Immature natural killer cell (primary cell): ENCODE results near the gene FAM163A. TPM values are rescaled to one million over a fixed set of nuclear protein-coding genes. Genes with fewer than 3 reads are reported as not detected.
"Not testable (repeated sequence)": the region's sequence is repeated elsewhere in the genome, so short reads cannot be mapped to it uniquely, and the experiment has no call there.

Source experiments
- DNase-seq, 3 donors: peaks; one replicate each; pipeline ENCODE4 v3.0.0; 2022; ENCODE audit warnings: mixed read lengths in 1 of 3
- H3K27ac Mint-ChIP-seq, 6 donors: one replicate each; pipeline ENCODE4 v1.8.0; 2020; ENCODE audit warnings: mixed read lengths in 6 of 6, mild to moderate bottlenecking in 5 of 6, inconsistent platforms in 4 of 6, moderate library complexity in 3 of 6
- H3K27me3 Mint-ChIP-seq, 3 donors: one replicate each; pipeline ENCODE4 v1.8.0; 2020 to 2021; ENCODE audit warnings: low read depth in 3 of 3, mild to moderate bottlenecking in 3 of 3, mixed read lengths in 3 of 3, moderate library complexity in 3 of 3, inconsistent platforms in 1 of 3
- H3K36me3 Mint-ChIP-seq, 3 donors: one replicate each; pipeline ENCODE4 v1.8.0; 2020; ENCODE audit warnings: mixed read lengths in 3 of 3, inconsistent platforms in 2 of 3, mild to moderate bottlenecking in 2 of 3
- H3K4me1 Mint-ChIP-seq, 2 donors: one replicate each; pipeline ENCODE4 v1.8.0; 2020; ENCODE audit warnings: inconsistent platforms in 2 of 2, mild to moderate bottlenecking in 2 of 2, mixed read lengths in 2 of 2, moderate library complexity in 1 of 2
- H3K4me3 Mint-ChIP-seq, 5 donors: one replicate each; pipeline ENCODE4 v1.8.0; 2020; ENCODE audit warnings: mild to moderate bottlenecking in 5 of 5, mixed read lengths in 5 of 5, inconsistent platforms in 3 of 5, moderate library complexity in 3 of 5
- H3K9me3 Mint-ChIP-seq, 6 donors: one replicate each; pipeline ENCODE4 v1.8.0; 2020; ENCODE audit warnings: mild to moderate bottlenecking in 6 of 6, mixed read lengths in 6 of 6, inconsistent platforms in 4 of 6, moderate library complexity in 3 of 6
- polyA plus RNA-seq, 3 donors: library from polyadenylated mRNA; unstranded; fragments of 300-500 nt; fragmentation: Illumina TruSeq; gene quantifications; one replicate each; pipeline ENCODE4 v1.2.3, GENCODE V29; 2021

The FAM163A gene
- polyA plus RNA-seq, 3 donors from 2014 or later = not detected

GRCh38 chr1:179836686-179837445 lies 93.8 kb downstream of the FAM163A start:
- H3K4me1 Mint-ChIP-seq, H3K27me3 Mint-ChIP-seq, DNase-seq, H3K4me3 Mint-ChIP-seq, H3K27ac Mint-ChIP-seq, H3K9me3 Mint-ChIP-seq: not testable (repeated sequence)
- H3K36me3 Mint-ChIP-seq = peaks cover 9 to 15% (median 11%) of the 10 kb centered on the region in 3 donors

DNA sequence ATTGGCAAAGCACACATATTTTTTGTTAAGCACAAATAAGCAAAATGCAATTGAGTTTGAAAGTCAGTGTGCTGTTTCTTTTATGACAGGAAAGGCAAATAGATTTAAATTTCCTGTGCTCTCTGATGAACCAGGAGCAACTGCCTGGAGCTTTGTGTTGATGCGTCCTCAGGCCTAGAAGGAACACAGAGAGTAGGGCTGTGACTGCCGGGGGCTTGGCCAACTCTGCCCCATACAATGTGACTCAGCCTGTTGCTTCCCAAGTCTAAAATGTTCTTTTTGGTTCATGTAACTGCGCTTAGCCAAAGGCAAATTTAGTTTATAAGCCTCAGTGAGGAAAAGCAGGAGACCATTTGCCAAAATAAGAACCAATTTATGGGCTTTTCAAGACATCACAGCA lies 97.0 kb downstream of the FAM163A start:
- H3K36me3 Mint-ChIP-seq = peaks cover 11 to 22% (median 11%) of the 10 kb centered on the region in 3 donors
- no peaks in the 10 kb centered on the region for H3K4me1 Mint-ChIP-seq
- no peak for DNase-seq
- no peaks in the 10 kb centered on the region for H3K9me3 Mint-ChIP-seq
- H3K27ac Mint-ChIP-seq = no peak overlapping the region
- no peak overlapping the region for H3K4me3 Mint-ChIP-seq
- H3K27me3 Mint-ChIP-seq = no peaks in the 10 kb centered on the region

GRCh38 chr1:179848233-179848632 lies 105.1 kb downstream of the FAM163A start:
- H3K27ac Mint-ChIP-seq = no peak overlapping the region
- no peaks in the 10 kb centered on the region for H3K27me3 Mint-ChIP-seq
- H3K4me3 Mint-ChIP-seq = no peak overlapping the region
- H3K9me3 Mint-ChIP-seq = no peaks in the 10 kb centered on the region
- no peak for DNase-seq
- H3K36me3 Mint-ChIP-seq = peaks cover 19 to 50% (median 22%) of the 10 kb centered on the region in 3 donors
- H3K4me1 Mint-ChIP-seq = no peaks in the 10 kb centered on the region

DNA sequence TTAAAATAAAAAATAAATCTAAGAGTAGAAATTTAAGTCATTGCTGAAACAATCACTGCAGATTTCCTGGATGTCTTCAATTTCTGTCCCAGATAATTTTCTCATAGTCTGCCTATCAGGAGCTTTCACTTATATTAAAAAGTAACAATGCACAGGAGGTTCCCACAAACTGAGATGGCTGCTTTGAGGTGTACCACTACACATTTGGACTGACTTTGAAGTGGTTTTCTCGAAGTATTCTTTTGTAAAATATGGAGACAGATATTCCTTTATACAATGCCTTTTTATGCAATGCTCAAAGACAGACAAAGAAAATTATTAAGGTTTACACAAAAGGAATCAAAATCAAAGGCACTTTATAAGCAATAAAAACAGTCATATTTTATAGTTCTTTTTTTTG lies 110.0 kb downstream of the FAM163A start:
- no peaks in the 10 kb centered on the region for H3K27me3 Mint-ChIP-seq
- peaks cover 21 to 58% (median 36%) of the 10 kb centered on the region in 3 donors for H3K36me3 Mint-ChIP-seq
- no peak overlapping the region for H3K4me3 Mint-ChIP-seq
- no peak for DNase-seq
- no peaks in the 10 kb centered on the region for H3K4me1 Mint-ChIP-seq
- no peaks in the 10 kb centered on the region for H3K9me3 Mint-ChIP-seq
- peak overlapping the region in 1 of 6 donors; percentile 15 for H3K27ac Mint-ChIP-seq

DNA sequence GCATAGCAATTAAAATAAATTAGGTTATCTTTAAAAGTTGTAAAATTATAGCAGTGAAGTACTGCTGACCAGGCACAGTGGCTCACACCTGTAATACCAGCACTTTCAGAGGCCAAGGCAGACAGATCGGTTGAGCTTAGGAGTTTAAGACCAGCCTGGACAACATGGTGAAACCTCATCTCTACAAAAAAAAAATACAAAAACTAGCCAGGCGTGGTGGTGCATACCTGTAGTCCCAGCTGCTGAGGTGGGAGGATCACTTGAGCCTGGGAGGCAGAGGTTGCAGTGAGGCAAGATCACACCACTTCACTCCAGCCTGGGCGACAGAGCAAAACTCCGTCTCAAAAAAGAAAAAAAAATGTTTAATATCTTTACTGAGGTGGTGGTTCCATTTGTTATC lies 112.7 kb downstream of the FAM163A start:
- H3K27me3 Mint-ChIP-seq, DNase-seq, H3K4me3 Mint-ChIP-seq, H3K27ac Mint-ChIP-seq, H3K4me1 Mint-ChIP-seq, H3K9me3 Mint-ChIP-seq: not testable (repeated sequence)
- peaks cover 19 to 46% (median 30%) of the 10 kb centered on the region in 3 donors for H3K36me3 Mint-ChIP-seq

GRCh38 chr1:179856296-179856695 lies 113.2 kb downstream of the FAM163A start:
- Mint-ChIP-seq H3K27me3 (no peaks in the 10 kb centered on the region), H3K36me3 (peaks cover 15 to 45% (median 30%) of the 10 kb centered on the region in 3 donors), H3K4me3 (no peak overlapping the region), H3K27ac (peak overlapping the region in 1 of 6 donors; percentile 34), H3K9me3 (no peaks in the 10 kb centered on the region), H3K4me1 (no peaks in the 10 kb centered on the region)
- DNase-seq = no peak

DNA sequence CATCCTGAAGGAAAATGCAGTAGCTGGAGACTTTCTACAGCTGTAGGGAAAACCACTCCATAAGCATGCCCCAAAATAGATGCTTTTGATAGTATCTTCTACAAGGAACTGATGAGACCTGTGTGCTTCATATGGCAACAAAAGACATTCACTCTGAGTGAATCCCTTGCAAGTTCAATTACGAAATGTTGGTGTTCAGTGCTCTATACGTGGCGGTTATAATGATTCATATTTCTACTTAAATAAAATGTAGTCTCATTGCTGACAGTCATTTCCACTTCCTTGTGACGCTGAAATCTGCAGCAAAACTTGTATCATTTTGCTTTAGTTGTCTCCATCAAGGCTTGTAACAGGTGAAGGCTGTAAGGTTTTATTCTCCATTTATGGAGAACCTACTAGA lies 113.9 kb downstream of the FAM163A start:
- H3K27me3 Mint-ChIP-seq = no peaks in the 10 kb centered on the region
- H3K4me1 Mint-ChIP-seq = no peaks in the 10 kb centered on the region
- H3K36me3 Mint-ChIP-seq = peaks cover 12 to 43% (median 30%) of the 10 kb centered on the region in 3 donors
- no peaks in the 10 kb centered on the region for H3K9me3 Mint-ChIP-seq
- no peak overlapping the region for H3K4me3 Mint-ChIP-seq
- no peak overlapping the region for H3K27ac Mint-ChIP-seq
- DNase-seq = no peak

DNA sequence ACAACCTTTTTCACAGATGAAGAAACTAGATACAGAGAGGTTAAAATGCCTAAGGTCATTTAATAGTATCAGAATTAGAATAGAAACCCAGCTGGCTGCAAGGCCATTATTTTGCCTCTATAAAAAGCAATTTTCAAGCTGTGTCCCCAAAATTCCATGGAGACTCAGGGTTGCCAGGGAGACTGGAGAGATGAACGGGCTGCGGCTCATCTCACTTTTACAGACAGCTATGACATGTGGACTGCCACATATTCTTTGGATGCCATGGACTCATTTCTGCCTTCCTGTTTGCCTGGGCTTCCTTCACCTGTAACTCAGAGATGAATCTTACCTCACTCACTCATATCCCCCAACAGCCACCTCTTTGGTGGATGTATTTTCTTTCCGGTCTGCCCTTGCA lies 117.6 kb downstream of the FAM163A start:
- H3K27me3 Mint-ChIP-seq = no peaks in the 10 kb centered on the region
- no peaks in the 10 kb centered on the region for H3K4me1 Mint-ChIP-seq
- H3K36me3 Mint-ChIP-seq = peaks cover 4 to 29% (median 20%) of the 10 kb centered on the region in 3 donors
- H3K27ac Mint-ChIP-seq = no peak overlapping the region
- no peak for DNase-seq
- no peak overlapping the region for H3K4me3 Mint-ChIP-seq
- H3K9me3 Mint-ChIP-seq = no peaks in the 10 kb centered on the region

- Mint-ChIP-seq H3K36me3 (peaks cover 0 to 8% (median 8%) of the 10 kb centered on the region in 3 donors), H3K4me3 (no peak overlapping the region)
Observed at GRCh38 chr1:179865377-179865776, 122.3 kb downstream of the FAM163A start.

More at GRCh38 chr1:179865377-179865776, 122.3 kb downstream of the FAM163A start:
- Mint-ChIP-seq H3K27ac (no peak overlapping the region), H3K27me3 (no peaks in the 10 kb centered on the region), H3K4me1 (peaks cover 0 to 11% of the 10 kb centered on the region in 2 donors), H3K9me3 (no peaks in the 10 kb centered on the region)
- DNase-seq = no peak

Other genes with a start within 250 kb of the FAM163A start
- not detected for gene NPHS2, start 167.3 kb upstream of the FAM163A start, polyA plus RNA-seq
- gene TDRD5, start 151.5 kb upstream of the FAM163A start, polyA plus RNA-seq = not detected
- 10 to 100 TPM in 1 of 3 donors, 1 to 10 TPM in 2; 8.7 to 15.5 (median 8.7) TPM for gene TOR1AIP2, start 134.5 kb downstream of the FAM163A start, polyA plus RNA-seq
- gene TOR1AIP1, start 139.0 kb downstream of the FAM163A start, polyA plus RNA-seq = 10 to 100 TPM; 68.9 to 96.2 (median 76.3) TPM
- 10 to 100 TPM in 2 of 3 donors, 1 to 10 TPM in 1; 4.3 to 74.5 (median 13.5) TPM for gene CEP350, start 211.5 kb downstream of the FAM163A start, polyA plus RNA-seq